HUES48 (cell line): ENCODE measurements around the gene SLC5A1.

Experiments used
- H3K27ac ChIP-seq: one replicate; pipeline ENCODE4 v1.7.0; 2013; ENCODE audit warnings: low read depth, low read length, inconsistent platforms
- H3K27me3 ChIP-seq: 2 replicates; pipeline ENCODE4 v1.6.1; 2013; ENCODE audit warnings: mild to moderate bottlenecking, low read length; ENCODE audit not compliant: control insufficient read depth, insufficient read depth
- H3K36me3 ChIP-seq: 2 replicates; pipeline ENCODE4 v1.6.1; 2013; ENCODE audit warnings: low read length; ENCODE audit not compliant: control insufficient read depth, insufficient read depth
- H3K4me1 ChIP-seq: 2 replicates; pipeline ENCODE4 v1.6.1; 2013; ENCODE audit warnings: mild to moderate bottlenecking, low read length; ENCODE audit not compliant: control insufficient read depth, insufficient read depth
- H3K4me3 ChIP-seq: 2 replicates; pipeline ENCODE4 v1.5.1; 2013; ENCODE audit warnings: mild to moderate bottlenecking, low read depth, low read length
- H3K9ac ChIP-seq: 2 replicates; pipeline ENCODE4 v1.6.1; 2013; ENCODE audit warnings: mild to moderate bottlenecking, low read depth, low read length, moderate library complexity
- H3K9me3 ChIP-seq: 2 replicates; pipeline ENCODE4 v1.6.1; 2013; ENCODE audit warnings: low read length; ENCODE audit not compliant: control insufficient read depth, insufficient read depth

The SLC5A1 gene

GRCh38 chr22:32050678-32051515 is 7.8 kb downstream of the SLC5A1 start:
- Histone ChIP-seq H3K4me3 (no peak overlapping the region), H3K27ac (no peak overlapping the region), H3K4me1 (no peaks in the 10 kb centered on the region), H3K9ac (no peak overlapping the region), H3K36me3 (no peaks in the 10 kb centered on the region), H3K9me3 (no peaks in the 10 kb centered on the region), H3K27me3 (0 out of 2 replicates have a peak, but pooled peaks cover 8% of the 10 kb centered on the region)

GRCh38 chr22:32052244-32052643 is 9.2 kb downstream of the SLC5A1 start:
- H3K36me3 ChIP-seq, result no peaks in the 10 kb centered on the region
- no peaks in the 10 kb centered on the region for H3K9me3 ChIP-seq
- H3K9ac ChIP-seq, result no peak overlapping the region
- no peak overlapping the region for H3K27ac ChIP-seq
- 0 out of 2 replicates have a peak, but pooled peaks cover 8% of the 10 kb centered on the region for H3K27me3 ChIP-seq
- no peak overlapping the region for H3K4me3 ChIP-seq
- no peaks in the 10 kb centered on the region for H3K4me1 ChIP-seq

- H3K27ac ChIP-seq, result no peak overlapping the region
- no peaks in the 10 kb centered on the region for H3K36me3 ChIP-seq
Observed at GRCh38 chr22:32052936-32053791, 10.1 kb downstream of the SLC5A1 start.

GRCh38 chr22:32055069-32055468 is 12.0 kb downstream of the SLC5A1 start:
- H3K36me3 ChIP-seq, result no peaks in the 10 kb centered on the region
- no peak overlapping the region for H3K27ac ChIP-seq
- no peaks in the 10 kb centered on the region for H3K9me3 ChIP-seq
- no peak overlapping the region for H3K4me3 ChIP-seq
- no peaks in the 10 kb centered on the region for H3K4me1 ChIP-seq
- H3K27me3 ChIP-seq, result 0 out of 2 replicates have a peak, but pooled peaks cover 5% of the 10 kb centered on the region
- no peak overlapping the region for H3K9ac ChIP-seq

More at GRCh38 chr22:32052936-32053791, 10.1 kb downstream of the SLC5A1 start:
- no peaks in the 10 kb centered on the region for H3K4me1 ChIP-seq
- H3K9ac ChIP-seq, result no peak overlapping the region
- H3K4me3 ChIP-seq, result no peak overlapping the region
- 0 out of 2 replicates have a peak, but pooled peaks cover 8% of the 10 kb centered on the region for H3K27me3 ChIP-seq
- no peaks in the 10 kb centered on the region for H3K9me3 ChIP-seq

- no peaks in the 10 kb centered on the region for H3K9me3 ChIP-seq
- H3K27me3 ChIP-seq, result no peaks in the 10 kb centered on the region
- H3K4me3 ChIP-seq, result no peak overlapping the region
- no peaks in the 10 kb centered on the region for H3K4me1 ChIP-seq
- no peak overlapping the region for H3K27ac ChIP-seq
- H3K9ac ChIP-seq, result no peak overlapping the region
- no peaks in the 10 kb centered on the region for H3K36me3 ChIP-seq
Observed at GRCh38 chr22:32058656-32059260, 15.7 kb downstream of the SLC5A1 start.

GRCh38 chr22:32059426-32059825 is 16.4 kb downstream of the SLC5A1 start:
- H3K27ac ChIP-seq, result no peak overlapping the region
- H3K4me3 ChIP-seq, result no peak overlapping the region
- H3K9me3 ChIP-seq, result no peaks in the 10 kb centered on the region
- no peaks in the 10 kb centered on the region for H3K36me3 ChIP-seq
- no peaks in the 10 kb centered on the region for H3K4me1 ChIP-seq
- no peaks in the 10 kb centered on the region for H3K27me3 ChIP-seq
- H3K9ac ChIP-seq, result no peak overlapping the region

GRCh38 chr22:32063701-32064100 is 20.6 kb downstream of the SLC5A1 start:
- no peak overlapping the region for H3K27ac ChIP-seq
- no peak overlapping the region for H3K4me3 ChIP-seq
- no peaks in the 10 kb centered on the region for H3K9me3 ChIP-seq
- peaks cover 6% of the 10 kb centered on the region for H3K27me3 ChIP-seq
- H3K36me3 ChIP-seq, result no peaks in the 10 kb centered on the region
- H3K4me1 ChIP-seq, result no peaks in the 10 kb centered on the region
- no peak overlapping the region for H3K9ac ChIP-seq

- Histone ChIP-seq H3K27me3 (peaks cover 6% of the 10 kb centered on the region), H3K9me3 (no peaks in the 10 kb centered on the region), H3K4me1 (no peaks in the 10 kb centered on the region), H3K36me3 (no peaks in the 10 kb centered on the region), H3K9ac (no peak overlapping the region), H3K27ac (no peak overlapping the region), H3K4me3 (no peak overlapping the region)
Observed at GRCh38 chr22:32066820-32067219, 23.8 kb downstream of the SLC5A1 start.

- no peaks in the 10 kb centered on the region for H3K4me1 ChIP-seq
- H3K4me3 ChIP-seq, result no peak overlapping the region
- H3K9ac ChIP-seq, result no peak overlapping the region
- H3K9me3 ChIP-seq, result no peaks in the 10 kb centered on the region
- H3K36me3 ChIP-seq, result no peaks in the 10 kb centered on the region
- no peak overlapping the region for H3K27ac ChIP-seq
- H3K27me3 ChIP-seq, result peaks cover 6% of the 10 kb centered on the region
Observed at GRCh38 chr22:32067613-32068012, 24.6 kb downstream of the SLC5A1 start.

- Histone ChIP-seq H3K27me3 (peaks cover 6% of the 10 kb centered on the region), H3K36me3 (no peaks in the 10 kb centered on the region), H3K9me3 (no peaks in the 10 kb centered on the region), H3K4me1 (no peaks in the 10 kb centered on the region), H3K9ac (no peak overlapping the region), H3K4me3 (no peak overlapping the region), H3K27ac (no peak overlapping the region)
Observed at GRCh38 chr22:32069579-32070372, 26.7 kb downstream of the SLC5A1 start.
